Ascending aorta (tissue), 2 donors: ENCODE results near the gene AACS. TPM values are rescaled to one million over a fixed set of nuclear protein-coding genes. Genes with fewer than 3 reads are reported as not detected.

Experiments used
- DNase-seq, 2 donors: peaks; one replicate each; pipeline ENCODE4 v3.0.0-alpha.2; 2019; ENCODE audit warnings: low spot score in 2 of 2
- H3K27ac ChIP-seq, 2 donors: fragments of 200-600 bp; sonication (generic); one replicate each; pipeline ENCODE4 v1.5.1; 2016 to 2017; ENCODE audit warnings: mild to moderate bottlenecking in 1 of 2
- H3K27me3 ChIP-seq: fragments of 200-600 bp; sonication (generic); one replicate; pipeline ENCODE4 v1.5.1; 2017
- H3K36me3 ChIP-seq, 2 donors: fragments of 200-600 bp; sonication (generic); one replicate each; pipeline ENCODE4 v1.5.1; 2016
- H3K4me1 ChIP-seq, 2 donors: fragments of 200-600 bp; sonication (generic); one replicate each; pipeline ENCODE4 v1.5.1; 2016 to 2017; ENCODE audit warnings: mild to moderate bottlenecking in 1 of 2
- H3K4me3 ChIP-seq, 2 donors: fragments of 200-600 bp; sonication (generic); one replicate each; pipeline ENCODE4 v1.5.1; 2016 to 2017; ENCODE audit warnings: mild to moderate bottlenecking in 1 of 2
- H3K9me3 ChIP-seq, 2 donors: fragments of 200-600 bp; sonication (generic); one replicate each; pipeline ENCODE4 v1.5.1; 2016
- CTCF ChIP-seq, 3 experiments: fragments of 200-600 bp in 2 of 3; fragments of 450-650 bp in 1 of 3; sonication (generic) in 2 of 3; IDR thresholded peaks; one replicate each; pipeline ENCODE4 v1.5.1; 2016 to 2019; ENCODE audit warnings: antibody characterized with exemption in 3 of 3, mild to moderate bottlenecking in 1 of 3, moderate library complexity in 1 of 3
- intact Hi-C: fragments of 100-400 bp; cut with DNase I; formaldehyde crosslinking; loops from one replicate; pipeline ENCODE4 v1.15.1; 2023
- total RNA-seq: library from RNA; depleted of rRNA; stranded (reverse); fragments of >200 nt; gene quantifications from one replicate; pipeline ENCODE4 v1.1.0, GENCODE V29; 2016

AACS gene
- total RNA-seq, 1 donor from 2014 or later, result 7.0 TPM

GRCh38 chr12:125122668-125123067 lies 57.4 kb downstream of the AACS start:
- Histone ChIP-seq H3K4me1 (no peaks in the 10 kb centered on the region), H3K36me3 (peaks cover 10 to 33% of the 10 kb centered on the region in 2 donors), H3K27me3 (no peaks in the 10 kb centered on the region), H3K27ac (no peak overlapping the region), H3K4me3 (no peak overlapping the region), H3K9me3 (no peaks in the 10 kb centered on the region)
- intact Hi-C loops, result no loop called here
- TF ChIP-seq CTCF (IDR thresholded peaks at IDR 0.05), result no peak
- no peak for DNase-seq

GRCh38 chr12:125124320-125124966 lies 59.2 kb downstream of the AACS start:
- Histone ChIP-seq H3K27me3 (no peaks in the 10 kb centered on the region), H3K36me3 (peaks cover 3 to 22% of the 10 kb centered on the region in 2 donors), H3K27ac (no peak overlapping the region), H3K9me3 (no peaks in the 10 kb centered on the region), H3K4me1 (no peaks in the 10 kb centered on the region), H3K4me3 (no peak overlapping the region)
- no peak for DNase-seq
- no peak for TF ChIP-seq CTCF (IDR thresholded peaks at IDR 0.05)
- intact Hi-C loops, result no loop called here

GRCh38 chr12:125125271-125125670 lies 60.0 kb downstream of the AACS start:
- intact Hi-C loops, result no loop called here
- no peak overlapping the region for H3K27ac ChIP-seq
- TF ChIP-seq CTCF (IDR thresholded peaks at IDR 0.05), result no peak
- H3K4me3 ChIP-seq, result no peak overlapping the region
- DNase-seq, result no peak
- no peaks in the 10 kb centered on the region for H3K9me3 ChIP-seq
- H3K36me3 ChIP-seq, result peaks cover 3 to 17% of the 10 kb centered on the region in 2 donors
- H3K4me1 ChIP-seq, result no peaks in the 10 kb centered on the region
- no peaks in the 10 kb centered on the region for H3K27me3 ChIP-seq

- Histone ChIP-seq H3K27ac (peak overlapping the region; percentile 50 to 59), H3K36me3 (peaks cover 0 to 13% of the 10 kb centered on the region in 2 donors), H3K27me3 (no peaks in the 10 kb centered on the region), H3K4me1 (no peaks in the 10 kb centered on the region), H3K4me3 (peak overlapping the region in 1 of 2 donors; percentile 32), H3K9me3 (no peaks in the 10 kb centered on the region)
- no peak for DNase-seq
- intact Hi-C loops, result no loop called here
- TF ChIP-seq CTCF (IDR thresholded peaks at IDR 0.05), result no peak
Observed at GRCh38 chr12:125128439-125129178, 63.4 kb downstream of the AACS start.

- Histone ChIP-seq H3K4me3 (peak overlapping the region in 1 of 2 donors; percentile 32), H3K27me3 (no peaks in the 10 kb centered on the region), H3K36me3 (peaks cover 0 to 13% of the 10 kb centered on the region in 2 donors), H3K9me3 (no peaks in the 10 kb centered on the region), H3K4me1 (no peaks in the 10 kb centered on the region), H3K27ac (peak overlapping the region; percentile 50 to 59)
- TF ChIP-seq CTCF (IDR thresholded peaks at IDR 0.05), result no peak
- intact Hi-C loops, result no loop called here
- DNase-seq, result peak in 1 of 2 donors; percentile 15
Observed at GRCh38 chr12:125129179-125129571, 63.9 kb downstream of the AACS start.
